Measurements from ENCODE around the gene PRR7.

The PRR7 gene

GRCh38 chr5:177497292-177498012 lies 50.8 kb downstream of the PRR7 start, which contains the start of gene PDLIM7:
Gene PDLIM7, minus strand, starts transcription at chr5:177497604. Its CDS starts 1,092 bp downstream, at chr5:177496512.
- peak within 1 kb of the TSS; percentile 69 for H3K4me3 ChIP-seq (ENCODE audit: low read depth, low read length)

DNA sequence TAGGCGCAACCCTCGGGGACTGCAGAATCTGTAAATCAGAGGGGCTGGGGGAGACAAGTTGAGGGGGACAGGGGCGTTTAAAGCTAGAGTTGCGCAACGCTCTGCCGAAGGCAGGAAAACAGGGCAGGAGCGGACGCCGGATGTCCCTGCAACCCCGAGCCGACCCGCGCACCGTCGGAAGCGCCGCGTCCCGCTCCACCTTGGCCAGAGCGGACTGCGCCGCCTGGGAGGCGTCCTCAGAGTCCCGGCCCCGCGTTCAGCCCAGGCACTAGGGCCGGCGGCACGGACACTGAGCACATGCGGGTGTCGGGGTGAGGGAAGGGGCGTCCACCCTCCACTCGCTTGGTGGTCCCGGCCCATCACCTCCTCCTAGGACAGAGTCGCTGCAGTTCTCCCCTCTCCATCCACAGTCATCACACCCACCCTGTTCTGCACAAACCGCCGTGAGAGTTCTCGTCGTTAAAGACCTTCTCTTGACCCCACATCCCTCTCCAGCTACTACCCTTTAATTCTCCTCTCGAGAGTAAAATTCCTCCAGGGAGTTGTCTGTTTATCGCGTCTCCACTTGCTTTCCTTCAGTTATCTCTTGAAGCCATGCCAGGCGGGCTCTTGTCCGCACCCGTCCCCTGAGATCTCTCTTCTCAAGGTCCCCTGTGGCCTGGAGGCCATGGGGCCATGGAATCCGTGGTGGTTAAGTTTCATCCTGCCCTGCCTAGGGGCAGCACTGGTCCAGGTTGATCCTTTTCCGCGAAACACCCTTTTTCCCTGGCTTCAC lies 51.6 kb downstream of the PRR7 start:
- H3K4me3 ChIP-seq (ENCODE audit: low read depth, low read length) = peak overlapping the region; percentile 35

- no peak overlapping the region for H3K4me3 ChIP-seq (ENCODE audit: low read depth, low read length)
These were observed 53.2 kb downstream of the PRR7 start for GRCh38 chr5:177499842-177500241.

DNA sequence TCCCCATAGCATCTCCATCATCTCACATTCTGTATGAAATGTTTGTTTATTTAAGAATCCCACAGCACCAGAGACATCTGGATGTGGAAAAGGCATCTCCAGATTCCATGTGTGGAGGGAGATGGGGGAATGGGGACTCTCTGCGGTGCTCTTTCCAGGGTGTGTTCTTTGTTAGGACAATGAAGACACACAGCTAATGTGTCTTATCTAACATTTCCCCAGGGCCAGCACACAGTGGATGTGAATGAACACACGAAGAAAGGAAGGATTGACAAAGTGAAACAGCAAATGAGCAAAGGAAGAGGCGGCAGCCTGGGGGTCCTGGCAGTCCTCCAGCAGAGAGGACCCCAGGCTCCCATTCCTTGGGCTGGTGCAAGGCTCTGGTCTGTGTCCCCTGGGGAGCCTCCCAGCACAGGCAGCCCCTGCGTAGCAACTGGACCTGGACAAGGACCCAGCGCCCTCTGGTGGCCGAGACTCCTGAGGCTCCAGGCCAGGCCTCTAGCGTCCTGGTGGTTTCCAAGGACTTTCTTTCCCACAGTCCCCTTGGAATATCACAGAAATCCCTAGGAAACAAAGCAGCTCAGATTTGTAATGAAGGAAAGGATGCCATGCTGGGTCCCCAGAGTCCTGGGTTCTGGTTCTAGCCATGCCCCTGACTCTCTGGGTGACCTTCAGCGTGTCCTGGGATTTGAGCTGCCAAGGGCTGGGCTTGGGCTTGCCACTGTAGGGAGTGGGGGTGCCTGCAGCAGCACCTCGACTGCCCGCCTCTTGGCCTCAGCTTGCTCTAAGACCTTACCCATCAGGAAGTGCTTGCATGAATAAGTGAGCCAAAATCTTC lies 54.3 kb downstream of the PRR7 start:
- no peak overlapping the region for H3K4me3 ChIP-seq (ENCODE audit: low read depth, low read length)

DNA sequence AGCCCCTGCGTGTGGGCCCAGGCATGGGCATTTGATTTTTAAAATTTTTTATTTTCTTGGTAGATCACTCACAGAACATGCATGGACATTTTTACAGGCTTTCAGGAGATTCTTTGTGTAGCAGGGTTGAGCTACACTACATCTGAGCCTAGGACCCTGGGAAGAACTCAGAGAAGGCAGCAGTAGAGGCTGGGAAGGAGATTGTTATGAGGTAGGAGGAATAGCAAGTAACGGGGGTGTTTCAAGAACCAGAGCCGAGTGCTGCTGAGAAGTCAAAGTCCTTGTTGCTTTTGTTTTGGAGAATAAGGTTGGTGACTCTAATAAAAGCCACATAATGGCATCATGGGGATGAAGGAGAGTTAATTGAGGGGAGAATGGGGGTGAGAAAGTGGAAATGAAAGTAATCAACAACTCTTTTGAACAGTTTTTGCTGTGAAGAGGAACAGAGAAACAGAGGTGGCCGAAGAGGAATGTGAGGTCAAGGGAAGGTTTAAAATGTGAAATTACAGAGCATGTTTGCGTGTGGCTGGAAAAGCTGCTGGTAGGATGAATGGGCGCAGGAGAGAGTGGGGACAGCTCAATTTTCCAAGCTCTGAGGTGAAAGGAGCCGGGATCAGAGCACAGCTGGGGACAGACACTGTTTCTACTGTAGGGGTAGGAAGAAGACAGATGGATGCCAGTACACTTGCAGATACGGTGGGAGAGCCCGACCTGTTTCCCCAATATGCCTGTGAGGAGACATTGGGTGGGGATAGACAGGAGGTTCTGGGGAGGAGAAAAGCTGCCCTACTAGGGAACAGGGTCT lies 55.5 kb downstream of the PRR7 start:
- H3K4me3 ChIP-seq (ENCODE audit: low read depth, low read length) = no peak overlapping the region

GRCh38 chr5:177502886-177503285 lies 56.3 kb downstream of the PRR7 start:
- no peak overlapping the region for H3K4me3 ChIP-seq (ENCODE audit: low read depth, low read length)

DNA sequence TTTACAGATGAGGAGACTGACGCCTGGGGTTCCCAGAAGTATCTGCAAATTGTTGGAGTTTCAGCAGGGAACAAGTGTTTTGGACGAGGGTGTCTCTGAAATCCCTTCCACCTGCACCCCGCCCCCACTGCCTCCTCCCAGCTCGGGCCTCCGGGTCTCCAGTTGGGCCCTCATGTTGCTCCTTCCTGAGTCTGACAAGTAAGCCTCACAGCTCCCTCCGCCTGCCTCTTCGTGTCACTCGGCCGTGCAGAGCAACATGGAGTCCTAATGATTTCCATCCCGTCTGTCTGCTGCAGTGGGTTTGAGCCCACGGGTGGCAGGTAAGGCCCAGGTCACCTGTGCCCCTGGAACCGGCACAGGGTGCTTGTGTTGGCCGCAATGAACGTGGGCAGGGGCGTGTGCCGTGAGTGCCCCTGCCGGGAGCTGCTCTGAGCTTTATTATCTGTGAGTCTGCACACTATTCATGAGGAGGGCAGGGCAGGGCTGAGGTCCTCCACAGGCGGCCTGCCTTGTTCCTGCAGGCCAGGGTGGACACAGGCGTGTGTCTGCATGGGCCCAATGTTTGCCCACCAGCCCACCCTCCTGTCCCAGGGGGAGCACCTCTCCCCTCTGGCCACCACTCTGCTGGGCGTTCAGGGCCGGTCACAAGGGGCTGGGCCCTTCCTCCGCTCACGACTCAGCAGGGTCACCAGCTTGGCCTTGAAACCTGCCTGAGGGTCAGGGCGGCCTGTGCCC lies 56.9 kb downstream of the PRR7 start:
- no peak overlapping the region for H3K4me3 ChIP-seq (ENCODE audit: low read depth, low read length)

DNA sequence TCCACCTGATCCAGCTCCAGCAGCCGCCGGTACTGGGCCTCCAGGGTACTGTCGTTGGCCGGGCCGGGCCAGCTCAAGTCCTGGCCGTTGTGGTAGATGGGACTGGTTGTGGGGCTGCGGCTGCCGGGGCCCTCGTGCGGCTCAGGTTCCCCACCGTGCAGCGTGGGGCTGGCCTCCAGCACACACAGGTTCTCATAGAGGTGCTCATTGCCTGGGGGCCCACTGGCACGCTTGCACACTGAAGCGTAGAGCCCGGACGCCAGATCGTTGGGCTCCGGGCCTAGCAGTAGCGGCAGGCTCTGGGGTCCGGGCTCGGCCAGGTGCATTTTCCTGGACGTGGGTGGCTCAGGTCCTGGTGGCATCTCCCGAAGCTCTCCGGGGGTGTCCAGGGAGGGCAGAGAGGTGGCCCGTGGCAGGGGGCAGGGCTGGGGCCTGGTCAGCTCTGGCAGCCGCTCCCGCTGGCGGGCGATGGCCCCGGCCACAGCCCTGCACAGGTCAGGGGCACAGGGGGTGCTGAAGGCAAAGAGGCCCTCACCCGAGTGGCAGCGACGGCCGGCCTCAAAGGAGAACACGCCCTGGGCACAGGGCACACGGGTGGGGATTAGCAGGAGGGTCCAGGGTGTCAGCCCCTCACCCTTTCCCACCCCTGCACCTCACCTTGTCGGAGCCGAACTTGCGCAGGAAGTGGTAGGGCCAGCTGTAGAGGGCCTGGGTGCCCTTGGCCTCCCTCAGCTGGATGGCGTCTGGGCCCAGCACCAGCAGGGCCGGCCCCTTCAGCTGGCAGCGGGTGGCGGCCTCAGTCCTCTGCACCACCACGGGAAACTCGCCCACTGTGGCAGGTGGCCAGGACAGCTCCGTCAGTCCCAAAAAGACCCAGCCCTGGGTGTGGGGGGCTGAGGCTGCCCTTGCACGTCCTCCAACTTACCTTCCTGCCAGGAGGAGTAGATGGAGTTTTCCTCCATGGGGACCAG lies 57.8 kb downstream of the PRR7 start:
- no peak overlapping the region for H3K4me3 ChIP-seq (ENCODE audit: low read depth, low read length)

DNA sequence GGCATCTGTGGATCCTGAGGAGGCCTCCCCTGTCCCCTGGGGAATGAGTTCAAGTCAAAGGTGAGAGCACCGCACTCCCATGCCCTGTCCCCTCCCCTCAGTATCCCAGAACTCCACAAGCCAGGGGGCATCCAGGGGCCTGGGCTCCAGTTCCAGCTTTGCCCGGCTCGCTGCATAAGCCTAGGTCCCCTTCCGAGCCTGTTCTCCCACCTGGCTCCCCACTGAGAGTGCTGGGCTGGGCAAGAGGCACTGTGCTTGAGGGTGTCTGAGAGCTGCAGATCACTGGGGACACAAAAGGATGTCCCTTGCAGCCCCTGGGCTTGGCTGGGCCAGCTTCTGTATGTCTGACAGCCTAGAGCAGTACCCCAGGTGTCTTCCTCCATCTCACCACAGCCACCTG lies 58.5 kb downstream of the PRR7 start:
- H3K4me3 ChIP-seq (ENCODE audit: low read depth, low read length) = no peak overlapping the region
